ENCODE results near the gene RNFT2.

The RNFT2 gene

GRCh38 chr12:116737774-116738657 is at the start of gene RNFT2, which contains the start of gene SPRING1:
RNFT2 (plus strand) TSS chr12:116738315; CDS start chr12:116740498, 2,183 bp downstream.
SPRING1 (minus strand) TSS chr12:116738069; CDS start chr12:116737900, 169 bp downstream.
- peak; percentile 100 for DNase-seq (ENCODE audit: low read depth)
- peak within 1 kb of the TSS; percentile 78 for H3K4me3 ChIP-seq (ENCODE audit: low read length)

GRCh38 chr12:116689521-116689920 is 48.6 kb upstream of the RNFT2 start:
- no peak for DNase-seq (ENCODE audit: low read depth)
- H3K4me3 ChIP-seq (ENCODE audit: low read length), result no peak overlapping the region
- no peak for TF ChIP-seq CTCF (IDR thresholded peaks at IDR 0.05; ENCODE audit: insufficient read depth, low read depth, low read length, missing control alignments)

More at GRCh38 chr12:116737774-116738657, at the start of gene RNFT2, which contains the start of gene SPRING1:
- peak; percentile 19 for TF ChIP-seq CTCF (IDR thresholded peaks at IDR 0.05; ENCODE audit: insufficient read depth, low read depth, low read length, missing control alignments)

GRCh38 chr12:116689979-116690744 is 48.0 kb upstream of the RNFT2 start:
- DNase-seq (ENCODE audit: low read depth), result no peak
- no peak overlapping the region for H3K4me3 ChIP-seq (ENCODE audit: low read length)
- TF ChIP-seq CTCF (IDR thresholded peaks at IDR 0.05; ENCODE audit: insufficient read depth, low read depth, low read length, missing control alignments), result no peak

GRCh38 chr12:116691205-116691604 is 46.9 kb upstream of the RNFT2 start:
- DNase-seq (ENCODE audit: low read depth), result no peak
- TF ChIP-seq CTCF (IDR thresholded peaks at IDR 0.05; ENCODE audit: insufficient read depth, low read depth, low read length, missing control alignments), result no peak
- H3K4me3 ChIP-seq (ENCODE audit: low read length), result no peak overlapping the region

- no peak for DNase-seq (ENCODE audit: low read depth)
- no peak for TF ChIP-seq CTCF (IDR thresholded peaks at IDR 0.05; ENCODE audit: insufficient read depth, low read depth, low read length, missing control alignments)
Observed at GRCh38 chr12:116691636-116692035, 46.5 kb upstream of the RNFT2 start.

GRCh38 chr12:116692605-116693004 is 45.5 kb upstream of the RNFT2 start:
- TF ChIP-seq CTCF (IDR thresholded peaks at IDR 0.05; ENCODE audit: insufficient read depth, low read depth, low read length, missing control alignments), result no peak
- H3K4me3 ChIP-seq (ENCODE audit: low read length), result no peak overlapping the region
- no peak for DNase-seq (ENCODE audit: low read depth)

More at GRCh38 chr12:116691636-116692035, 46.5 kb upstream of the RNFT2 start:
- no peak overlapping the region for H3K4me3 ChIP-seq (ENCODE audit: low read length)
